Measurements from ENCODE around the gene IGIP. TPM values are rescaled to one million over a fixed set of nuclear protein-coding genes. Genes with fewer than 3 reads are reported as not detected.

IGIP gene
- total RNA-seq, 1 donor from 2014 or later = 11.8 TPM

DNA sequence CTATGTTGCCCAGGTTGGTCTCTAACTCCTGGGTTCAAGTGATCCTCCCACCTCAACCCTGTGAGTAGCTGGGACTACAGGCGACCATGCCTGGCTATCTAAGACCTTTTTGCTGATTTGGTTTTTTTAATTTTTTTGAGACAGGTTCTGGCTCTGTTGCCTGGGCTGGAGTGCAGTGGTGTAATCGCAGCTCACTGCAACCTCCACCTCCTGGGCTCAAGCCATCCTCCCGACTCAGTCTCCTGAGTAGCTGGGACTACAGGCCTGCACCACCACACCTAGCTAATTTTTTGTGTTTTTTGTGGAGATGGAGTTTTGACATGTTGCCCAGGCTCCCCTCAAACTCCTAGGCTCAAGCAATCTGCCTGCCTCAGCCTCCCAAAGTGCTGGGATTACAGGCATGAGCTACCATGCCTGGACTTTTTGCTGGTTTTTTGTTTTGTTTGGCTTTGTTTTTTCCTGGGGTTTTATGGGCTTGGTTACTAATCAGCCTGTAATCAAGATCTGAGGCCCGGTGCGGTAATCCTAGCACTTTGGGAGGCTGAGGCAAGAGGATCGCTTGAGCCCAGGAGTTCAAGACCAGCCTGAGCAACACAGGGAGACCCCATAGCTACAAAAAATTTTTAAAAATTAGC lies 52.9 kb downstream of the IGIP start:
- ATAC-seq = no peak
- intact Hi-C loops (cut with micrococcal nuclease) = loop anchor here (10.0 kb wide), 1 partner anchor 176 kb away; no protein-coding TSS in a partner anchor
- DNase-seq = no peak

Other genes starting within 250 kb of the IGIP start
- gene NRG2, start 82.6 kb upstream of the IGIP start, total RNA-seq = 1.9 TPM
- gene PURA, start 11.8 kb upstream of the IGIP start, total RNA-seq = 24.6 TPM
- 58.2 TPM for gene CYSTM1, start 49.3 kb downstream of the IGIP start, total RNA-seq
- 68.1 TPM for gene PFDN1, start 177.2 kb downstream of the IGIP start, total RNA-seq
- gene HBEGF, start 220.7 kb downstream of the IGIP start, total RNA-seq = 21.9 TPM
- gene SLC4A9, start 234.3 kb downstream of the IGIP start, total RNA-seq = not detected